H1 (cell line): Measurements from ENCODE around the gene ACOT9.

Source experiments
- CTCF ChIP-seq, 3 experiments: IDR thresholded peaks; 1 replicate in 2 of 3; 2 replicates in 1 of 3; pipeline versions ENCODE4 v1.5.1 to v1.6.1; 2011; ENCODE audit warnings: low read length in 3 of 3, mild to moderate bottlenecking in 3 of 3, inconsistent platforms in 2 of 3, low read depth in 1 of 3, moderate library complexity in 1 of 3; ENCODE audit not compliant: insufficient read depth in 1 of 3; ENCODE audit errors: control extremely low read depth in 1 of 3
- USF2 ChIP-seq: IDR thresholded peaks from 2 replicates; pipeline ENCODE4 v1.6.1; 2011; ENCODE audit warnings: low read length, improper control_type of control experiment

- TF ChIP-seq USF2, result no peak
- TF ChIP-seq CTCF (IDR thresholded peaks at IDR 0.05; ENCODE audit: control extremely low read depth in 1 of 3, insufficient read depth in 1 of 3, low read depth in 1 of 3, low read length in 3 of 3), result no peak
These were observed 33.3 kb upstream of the ACOT9 start for GRCh38 chrX:23776363-23776762.
